ENCODE results near the gene ARID1B.
A peak's percentile ranks its signal among the peaks of the same experiment; 100 is the strongest.

Gene ARID1B

DNA sequence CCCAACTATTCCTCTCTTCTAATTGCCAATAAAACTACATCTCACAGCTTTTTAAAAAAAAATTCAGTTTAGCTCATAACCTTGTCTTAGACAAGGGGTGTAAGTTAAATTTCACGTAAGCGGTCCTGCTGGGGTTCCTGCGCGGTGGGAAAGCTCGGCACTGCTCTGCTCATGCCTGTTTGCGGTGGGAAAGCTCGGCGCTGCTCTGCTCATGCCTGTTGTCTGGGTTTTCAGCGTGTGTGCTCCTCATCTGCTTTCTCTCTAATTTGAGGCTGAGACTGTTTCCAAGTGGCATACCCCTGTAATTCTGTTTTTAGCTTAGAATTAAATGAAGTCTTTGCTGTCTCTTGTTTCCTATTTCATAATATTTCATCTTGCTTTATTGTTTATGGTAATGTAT, 18.6 kb downstream of the ARID1B start:
- no peaks in the 10 kb centered on the region for H3K27me3 ChIP-seq
- peaks cover 13% of the 10 kb centered on the region for H3K36me3 ChIP-seq
- peaks cover 6% of the 10 kb centered on the region; the same call in 1 of the 2 replicates for H3K4me1 ChIP-seq
- TF ChIP-seq, protein P1, sequence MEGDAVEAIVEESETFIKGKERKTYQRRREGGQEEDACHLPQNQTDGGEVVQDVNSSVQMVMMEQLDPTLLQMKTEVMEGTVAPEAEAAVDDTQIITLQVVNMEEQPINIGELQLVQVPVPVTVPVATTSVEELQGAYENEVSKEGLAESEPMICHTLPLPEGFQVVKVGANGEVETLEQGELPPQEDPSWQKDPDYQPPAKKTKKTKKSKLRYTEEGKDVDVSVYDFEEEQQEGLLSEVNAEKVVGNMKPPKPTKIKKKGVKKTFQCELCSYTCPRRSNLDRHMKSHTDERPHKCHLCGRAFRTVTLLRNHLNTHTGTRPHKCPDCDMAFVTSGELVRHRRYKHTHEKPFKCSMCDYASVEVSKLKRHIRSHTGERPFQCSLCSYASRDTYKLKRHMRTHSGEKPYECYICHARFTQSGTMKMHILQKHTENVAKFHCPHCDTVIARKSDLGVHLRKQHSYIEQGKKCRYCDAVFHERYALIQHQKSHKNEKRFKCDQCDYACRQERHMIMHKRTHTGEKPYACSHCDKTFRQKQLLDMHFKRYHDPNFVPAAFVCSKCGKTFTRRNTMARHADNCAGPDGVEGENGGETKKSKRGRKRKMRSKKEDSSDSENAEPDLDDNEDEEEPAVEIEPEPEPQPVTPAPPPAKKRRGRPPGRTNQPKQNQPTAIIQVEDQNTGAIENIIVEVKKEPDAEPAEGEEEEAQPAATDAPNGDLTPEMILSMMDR (IDR thresholded peaks at IDR 0.05; ENCODE audit: low read depth, low read length), result no peak
- DNase-seq, result peak; percentile 55
- no peaks in the 10 kb centered on the region for H3K9me3 ChIP-seq
- H3K4me3 ChIP-seq (ENCODE audit: low read depth, low read length), result peak overlapping the region; percentile 57

DNA sequence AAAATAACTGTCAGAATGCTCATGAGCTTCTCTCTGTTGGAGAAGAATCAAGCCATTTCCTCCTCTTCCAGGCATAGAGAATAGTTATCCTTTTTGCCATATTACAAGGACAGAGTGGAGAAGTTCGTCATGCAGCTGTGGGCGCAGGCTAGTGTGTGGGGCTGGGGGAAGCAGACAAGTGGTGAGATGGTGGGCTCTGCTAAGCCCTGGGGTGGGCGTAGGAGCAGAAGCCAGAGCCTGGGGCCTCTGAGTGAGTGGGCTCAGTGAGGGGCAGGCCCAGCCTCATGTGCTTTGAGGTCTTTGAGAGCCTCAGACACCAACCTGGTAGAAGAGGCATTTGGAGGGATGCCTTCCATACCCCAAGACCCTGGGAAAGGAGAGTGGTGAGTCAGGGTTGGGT, 19.4 kb downstream of the ARID1B start:
- DNase-seq, result no peak
- Histone ChIP-seq H3K36me3 (peaks cover 13% of the 10 kb centered on the region), H3K4me3 (ENCODE audit: low read depth, low read length) (no peak overlapping the region), H3K9me3 (no peaks in the 10 kb centered on the region), H3K4me1 (peaks cover 6% of the 10 kb centered on the region; the same call in 1 of the 2 replicates), H3K27me3 (no peaks in the 10 kb centered on the region)
- TF ChIP-seq, protein P1 (IDR thresholded peaks at IDR 0.05; ENCODE audit: low read depth, low read length), result no peak

DNA sequence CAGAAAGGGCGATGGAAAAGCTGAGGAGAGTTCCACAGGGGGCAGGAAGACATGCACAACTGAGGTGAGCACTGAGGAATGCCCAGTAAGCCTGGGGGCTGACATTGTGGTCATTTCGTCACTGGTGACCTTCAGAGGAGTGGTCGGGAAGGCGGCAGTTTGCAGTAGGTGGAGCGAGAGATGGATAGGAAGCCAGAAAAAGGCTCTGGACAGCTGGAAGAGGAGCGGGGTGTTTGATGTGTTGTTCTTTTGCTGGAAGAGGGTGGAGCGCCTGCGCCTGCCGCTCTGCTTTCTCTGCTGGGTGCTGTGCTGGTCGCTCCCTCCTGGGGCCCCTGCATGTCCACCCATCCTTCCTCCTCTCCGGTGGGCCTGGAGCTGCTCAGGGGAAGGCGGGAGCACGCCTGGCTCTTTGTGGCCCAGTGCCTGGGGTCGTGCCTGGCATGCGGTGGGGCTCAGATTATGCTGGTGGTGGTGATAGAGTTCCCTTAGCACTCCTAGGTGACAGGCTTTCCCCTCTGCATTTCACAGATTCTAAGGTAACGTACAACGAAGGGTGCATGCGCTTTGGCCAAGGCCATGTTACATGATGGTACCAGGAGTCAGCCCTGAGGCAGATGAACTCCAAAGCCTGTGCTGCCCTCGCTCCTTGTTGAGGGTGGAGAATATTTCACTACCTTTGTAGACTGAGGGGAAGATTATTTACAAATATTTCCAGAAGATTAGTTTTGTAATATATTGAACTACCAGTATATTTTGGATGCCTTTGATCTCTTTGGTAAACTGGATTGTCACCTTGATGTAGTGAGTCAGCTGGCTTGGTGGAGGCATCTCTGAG, 20.9 kb downstream of the ARID1B start:
- no peak for DNase-seq
- Histone ChIP-seq H3K9me3 (no peaks in the 10 kb centered on the region), H3K27me3 (no peaks in the 10 kb centered on the region), H3K36me3 (peaks cover 13% of the 10 kb centered on the region), H3K4me3 (ENCODE audit: low read depth, low read length) (no peak overlapping the region), H3K4me1 (peaks cover 3% of the 10 kb centered on the region; the same call in 1 of the 2 replicates)
- TF ChIP-seq, protein P1 (IDR thresholded peaks at IDR 0.05; ENCODE audit: low read depth, low read length), result no peak

DNA sequence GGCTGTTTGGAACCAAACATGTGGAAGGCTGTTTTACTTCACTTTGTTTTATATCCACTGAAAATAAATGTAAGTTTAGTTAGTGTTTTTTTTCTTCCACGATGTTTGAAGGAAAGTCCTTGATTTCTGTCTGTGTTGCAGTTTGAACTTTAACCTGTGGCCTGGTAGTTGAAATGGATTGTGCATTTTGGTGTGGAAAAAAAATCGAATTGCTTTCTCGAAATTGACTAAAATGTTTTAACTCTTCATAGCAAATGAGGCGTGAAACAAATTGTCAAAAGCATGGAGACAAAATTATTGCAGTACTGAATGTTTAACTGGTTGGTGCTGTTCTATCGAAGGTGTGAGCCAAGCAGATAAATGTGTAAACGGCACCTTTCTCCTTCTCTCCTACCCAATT, 24.5 kb downstream of the ARID1B start:
- H3K27me3 ChIP-seq, result no peaks in the 10 kb centered on the region
- H3K9me3 ChIP-seq, result no peaks in the 10 kb centered on the region
- TF ChIP-seq, protein P1 (IDR thresholded peaks at IDR 0.05; ENCODE audit: low read depth, low read length), result no peak
- DNase-seq, result no peak
- no peak overlapping the region for H3K4me3 ChIP-seq (ENCODE audit: low read depth, low read length)
- peaks cover 13% of the 10 kb centered on the region for H3K36me3 ChIP-seq
- H3K4me1 ChIP-seq, result peaks cover under 1% of the 10 kb centered on the region; the same call in 1 of the 2 replicates

DNA sequence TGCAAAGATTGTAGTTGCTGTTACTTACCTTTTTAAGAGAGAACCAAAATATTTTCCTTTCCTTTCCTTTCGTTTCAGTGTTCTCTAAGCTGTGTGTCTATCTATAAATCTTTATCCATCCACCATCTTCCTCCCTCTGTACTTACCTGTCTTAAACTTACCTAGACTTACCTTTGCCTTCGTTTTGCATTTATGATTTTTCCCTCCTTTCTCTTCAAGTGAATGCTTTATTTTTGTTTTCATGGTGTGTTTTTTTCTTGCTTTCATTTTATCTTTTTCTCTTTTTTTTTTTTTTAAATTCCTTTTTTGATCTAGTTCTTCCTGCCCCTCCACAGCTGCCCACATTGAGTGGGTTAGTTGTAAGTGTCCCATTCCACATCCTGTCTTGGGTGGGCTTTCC, 26.2 kb downstream of the ARID1B start:
- H3K9me3 ChIP-seq, result no peaks in the 10 kb centered on the region
- peaks cover 8% of the 10 kb centered on the region; the same call in 1 of the 2 replicates for H3K36me3 ChIP-seq
- TF ChIP-seq, protein P1 (IDR thresholded peaks at IDR 0.05; ENCODE audit: low read depth, low read length), result no peak
- H3K4me1 ChIP-seq, result peaks cover 10% of the 10 kb centered on the region
- no peak overlapping the region for H3K4me3 ChIP-seq (ENCODE audit: low read depth, low read length)
- no peak for DNase-seq
- H3K27me3 ChIP-seq, result no peaks in the 10 kb centered on the region

DNA sequence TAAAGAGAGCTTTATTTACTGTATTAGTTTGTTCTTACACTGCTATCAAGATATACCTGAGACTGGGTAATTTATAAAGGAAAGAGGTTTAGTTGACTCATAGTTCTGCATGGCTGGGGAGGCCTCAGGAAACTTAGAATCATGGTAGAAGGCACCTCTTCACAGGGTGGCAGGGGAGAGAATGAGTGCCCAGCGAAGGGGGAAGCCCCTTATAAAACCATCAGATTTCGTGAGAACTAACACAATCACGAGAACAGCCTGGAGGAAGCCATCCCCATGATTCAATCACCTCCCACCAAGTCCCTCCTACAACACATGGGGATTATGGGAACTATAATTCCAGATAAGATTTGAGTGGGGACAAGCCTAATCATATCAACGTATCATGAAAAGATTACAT, 27.2 kb downstream of the ARID1B start:
- Histone ChIP-seq H3K4me1 (peaks cover 20% of the 10 kb centered on the region), H3K4me3 (ENCODE audit: low read depth, low read length) (no peak overlapping the region), H3K9me3 (no peaks in the 10 kb centered on the region), H3K36me3 (peaks cover 8% of the 10 kb centered on the region; the same call in 1 of the 2 replicates), H3K27me3 (no peaks in the 10 kb centered on the region)
- DNase-seq, result no peak
- TF ChIP-seq, protein P1 (IDR thresholded peaks at IDR 0.05; ENCODE audit: low read depth, low read length), result no peak
